Thoracic aorta (tissue), 2 donors: ENCODE results near the gene PARD3. TPM values are rescaled to one million over a fixed set of nuclear protein-coding genes. Genes with fewer than 3 reads are reported as not detected.
"Not testable (repeated sequence)": the region's sequence is repeated elsewhere in the genome, so short reads cannot be mapped to it uniquely, and the experiment has no call there.

ENCODE experiments used
- ATAC-seq: fragments of 150-250 bp; one replicate; pipeline ENCODE4 v1.8.0; 2017; ENCODE audit warnings: low read depth; ENCODE audit not compliant: insufficient number of reproducible peaks, low FRiP score
- DNase-seq: peaks from one replicate; pipeline ENCODE4 v3.0.0-alpha.2; 2020; ENCODE audit warnings: low spot score
- H3K27ac ChIP-seq, 2 donors: fragments of 200-600 bp; sonication (generic); 1 replicate in 1 of 2; 2 replicates in 1 of 2; pipeline ENCODE4 v1.5.1; 2016; ENCODE audit warnings: mild to moderate bottlenecking in 2 of 2, moderate library complexity in 2 of 2
- H3K27me3 ChIP-seq: fragments of 200-600 bp; sonication (generic); replicated peaks from 2 replicates; pipeline ENCODE4 v1.6.0; 2016; ENCODE audit warnings: mild to moderate bottlenecking; ENCODE audit not compliant: insufficient read depth
- H3K36me3 ChIP-seq: fragments of 200-600 bp; sonication (generic); one replicate; pipeline ENCODE4 v1.5.1; 2016
- H3K4me1 ChIP-seq, 2 donors: fragments of 200-600 bp; sonication (generic); 1 replicate in 1 of 2; 2 replicates in 1 of 2; pipeline versions ENCODE4 v1.5.1 to v1.6.0; 2016; ENCODE audit warnings: low read depth in 2 of 2, mild to moderate bottlenecking in 1 of 2; ENCODE audit not compliant: control insufficient read depth in 1 of 2
- H3K4me3 ChIP-seq: fragments of 200-600 bp; sonication (generic); 2 replicates; pipeline ENCODE4 v1.5.1; 2016; ENCODE audit warnings: mild to moderate bottlenecking
- H3K9me3 ChIP-seq: fragments of 200-600 bp; sonication (generic); 2 replicates; pipeline ENCODE4 v1.5.1; 2016
- CTCF ChIP-seq: fragments of 200-600 bp; sonication (generic); IDR thresholded peaks from one replicate; pipeline ENCODE4 v1.5.1; 2019; ENCODE audit warnings: antibody characterized with exemption
- total RNA-seq, 2 donors: library from RNA; depleted of rRNA; stranded (reverse); fragments of >200 nt; gene quantifications; one replicate each; pipeline versions ENCODE4 v1.1.0 to v1.2.3, GENCODE V29; 2016

The PARD3 gene
- total RNA-seq, 2 donors from 2014 or later: 16.7 to 34.5 TPM

GRCh38 chr10:34272316-34272715 is 542.8 kb downstream of the PARD3 start:
- H3K36me3 ChIP-seq: no peaks in the 10 kb centered on the region
- H3K9me3 ChIP-seq: no peaks in the 10 kb centered on the region
- no peak overlapping the region for H3K4me3 ChIP-seq
- H3K4me1 ChIP-seq: peaks cover 0 to 10% of the 10 kb centered on the region in 2 donors
- H3K27me3 ChIP-seq: no peaks in the 10 kb centered on the region
- TF ChIP-seq CTCF: no peak
- no peak for ATAC-seq
- no peak for DNase-seq
- no peak overlapping the region for H3K27ac ChIP-seq

DNA sequence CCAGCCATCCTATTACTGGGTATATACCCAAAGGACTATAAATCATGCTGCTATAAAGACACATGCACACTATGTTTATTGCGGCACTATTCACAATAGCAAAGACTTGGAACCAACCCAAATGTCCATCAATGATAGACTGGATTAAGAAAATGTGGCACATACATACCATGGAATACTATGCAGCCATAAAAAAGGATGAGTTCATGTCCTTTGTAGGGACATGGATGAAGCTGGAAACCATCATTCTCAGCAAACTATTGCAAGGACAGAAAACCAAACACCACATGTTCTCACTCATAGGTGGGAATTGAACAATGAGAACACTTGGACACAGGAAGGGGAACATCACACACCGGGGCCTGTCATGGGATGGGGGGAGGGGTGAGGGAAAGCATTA is 546.7 kb downstream of the PARD3 start:
- not testable (repeated sequence) for H3K27ac ChIP-seq, ATAC-seq, H3K36me3 ChIP-seq, H3K9me3 ChIP-seq, DNase-seq, H3K4me3 ChIP-seq, H3K4me1 ChIP-seq, H3K27me3 ChIP-seq

DNA sequence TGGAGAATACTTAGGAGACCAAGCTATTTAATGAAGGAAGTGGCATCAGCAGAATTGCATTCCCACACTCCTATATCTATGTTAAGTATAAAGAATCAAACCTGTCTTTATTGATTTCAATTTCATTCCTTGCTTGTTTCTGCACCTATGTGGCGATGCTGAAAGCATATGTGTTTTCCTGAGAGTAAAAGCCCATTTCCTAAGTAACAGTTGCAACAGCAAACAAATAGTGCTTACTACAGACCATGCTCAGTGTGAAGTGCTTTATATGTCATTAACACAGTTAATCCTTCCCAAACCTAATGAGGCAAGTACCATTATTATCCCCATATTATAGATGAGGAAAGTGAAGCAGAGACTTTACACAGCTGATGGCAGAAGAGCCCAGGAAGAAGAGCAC is 552.1 kb downstream of the PARD3 start:
- no peaks in the 10 kb centered on the region for H3K27me3 ChIP-seq
- no peak overlapping the region for H3K27ac ChIP-seq
- ATAC-seq (no peak), DNase-seq (no peak)
- no peaks in the 10 kb centered on the region for H3K4me1 ChIP-seq
- no peak overlapping the region for H3K4me3 ChIP-seq
- no peaks in the 10 kb centered on the region for H3K9me3 ChIP-seq
- H3K36me3 ChIP-seq: no peaks in the 10 kb centered on the region
- TF ChIP-seq CTCF: no peak

- DNase-seq (no peak), ATAC-seq (no peak)
- Histone ChIP-seq H3K27me3 (no peaks in the 10 kb centered on the region), H3K36me3 (no peaks in the 10 kb centered on the region), H3K4me3 (no peak overlapping the region), H3K9me3 (no peaks in the 10 kb centered on the region), H3K27ac (no peak overlapping the region), H3K4me1 (no peaks in the 10 kb centered on the region)
- no peak for TF ChIP-seq CTCF
These were observed 554.2 kb downstream of the PARD3 start for GRCh38 chr10:34260904-34261303.

- Histone ChIP-seq H3K36me3 (no peaks in the 10 kb centered on the region), H3K4me3 (no peak overlapping the region), H3K27me3 (no peaks in the 10 kb centered on the region), H3K9me3 (no peaks in the 10 kb centered on the region), H3K4me1 (no peaks in the 10 kb centered on the region), H3K27ac (no peak overlapping the region)
- ATAC-seq (no peak), DNase-seq (no peak)
- no peak for TF ChIP-seq CTCF
These were observed 558.9 kb downstream of the PARD3 start for GRCh38 chr10:34256216-34256615.

DNA sequence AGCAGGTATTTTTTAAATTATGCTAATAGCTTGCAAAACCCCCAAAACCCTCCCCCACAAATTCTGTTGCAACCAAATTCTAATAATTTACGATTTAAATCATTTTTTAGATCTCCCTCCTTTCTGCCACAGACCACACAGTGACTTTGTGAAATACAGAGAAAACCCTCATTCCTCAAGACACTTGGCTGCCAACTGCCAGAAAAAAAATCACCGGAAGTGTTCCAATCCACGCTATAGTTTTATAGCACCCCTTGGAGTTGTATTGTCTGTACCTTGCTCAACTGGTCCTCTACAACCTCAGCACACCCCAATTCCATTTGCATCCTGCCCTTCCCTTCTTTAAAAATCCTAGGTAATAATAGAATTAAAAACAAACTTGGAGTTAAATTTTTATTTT is 560.1 kb downstream of the PARD3 start:
- TF ChIP-seq CTCF: no peak
- H3K27ac ChIP-seq: no peak overlapping the region
- no peak overlapping the region for H3K4me3 ChIP-seq
- H3K36me3 ChIP-seq: no peaks in the 10 kb centered on the region
- ATAC-seq (no peak), DNase-seq (no peak)
- no peaks in the 10 kb centered on the region for H3K4me1 ChIP-seq
- H3K27me3 ChIP-seq: no peaks in the 10 kb centered on the region
- no peaks in the 10 kb centered on the region for H3K9me3 ChIP-seq
